HFFc6 (cell line): Measurements from ENCODE around the gene TMEM97. TPM values are rescaled to one million over a fixed set of nuclear protein-coding genes. Genes with fewer than 3 reads are reported as not detected.

Source experiments
- DNase-seq: peaks from one replicate; pipeline ENCODE4 v3.0.0-alpha.2; 2018
- H3K27ac Mint-ChIP-seq: 2 replicates; pipeline ENCODE4 v1.8.0; 2020; ENCODE audit warnings: mild to moderate bottlenecking, mixed read lengths
- H3K27me3 Mint-ChIP-seq: 2 replicates; pipeline ENCODE4 v1.8.0; 2021; ENCODE audit warnings: mild to moderate bottlenecking, moderate library complexity, mixed read lengths; ENCODE audit not compliant: insufficient read depth
- H3K36me3 Mint-ChIP-seq: 2 replicates; pipeline ENCODE4 v1.8.0; 2021; ENCODE audit warnings: low read depth, mixed read lengths
- H3K4me1 Mint-ChIP-seq: 2 replicates; pipeline ENCODE4 v1.8.0; 2020; ENCODE audit warnings: low read depth, mixed read lengths
- H3K4me3 Mint-ChIP-seq: 2 replicates; pipeline ENCODE4 v1.8.0; 2020; ENCODE audit warnings: mild to moderate bottlenecking, moderate library complexity, mixed read lengths
- H3K9me3 Mint-ChIP-seq: 2 replicates; pipeline ENCODE4 v1.8.0; 2020; ENCODE audit warnings: mild to moderate bottlenecking, mixed read lengths
- CTCF ChIP-seq: fragments of 200-600 bp; sonication (generic); IDR thresholded peaks from 2 replicates; pipeline ENCODE4 v1.5.0; 2021; ENCODE audit warnings: antibody characterized with exemption, mild to moderate bottlenecking
- total RNA-seq, 6 experiments: library from RNA; stranded (reverse); fragmentation: NEBNext Ultra II Directional; extraction: Animal tissue kit (Norgen Biotek cat#: 25700); gene quantifications; 2 replicates in 1 of 6; 3 replicates in 5 of 6; pipeline ENCODE4 v1.2.3, GENCODE V29; 2021

Gene TMEM97
- total RNA-seq, 6 experiments from 2014 or later: 17.6 to 29.5 (median 24.1) TPM

DNA sequence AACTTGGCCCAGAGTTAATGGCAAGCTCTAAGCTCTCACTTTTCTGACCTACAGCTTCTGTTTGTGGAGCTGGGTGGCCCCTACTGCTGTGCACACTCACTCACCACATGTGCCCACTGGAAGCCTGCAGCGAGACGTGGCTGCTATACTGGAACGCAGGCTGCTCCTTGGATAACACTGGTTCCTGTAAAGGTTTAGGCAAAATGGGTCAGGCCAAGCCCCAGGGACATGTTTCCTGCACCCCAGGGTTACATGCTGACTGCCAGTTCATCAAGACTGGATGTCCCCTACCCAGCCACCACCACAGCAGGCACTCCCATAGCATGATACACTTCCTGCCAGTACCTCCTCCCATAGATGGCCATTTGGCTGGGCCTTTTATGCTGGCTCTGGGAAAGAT lies 30.0 kb downstream of the TMEM97 start:
- H3K27ac Mint-ChIP-seq: peak overlapping the region; percentile 52; the same call in 1 of the 2 replicates
- peaks cover 4% of the 10 kb centered on the region for H3K27me3 Mint-ChIP-seq
- H3K36me3 Mint-ChIP-seq: peaks cover 50% of the 10 kb centered on the region
- H3K9me3 Mint-ChIP-seq: no peaks in the 10 kb centered on the region
- no peak overlapping the region for H3K4me3 Mint-ChIP-seq
- no peak for TF ChIP-seq CTCF
- DNase-seq: no peak
- H3K4me1 Mint-ChIP-seq: peaks cover 34% of the 10 kb centered on the region

DNA sequence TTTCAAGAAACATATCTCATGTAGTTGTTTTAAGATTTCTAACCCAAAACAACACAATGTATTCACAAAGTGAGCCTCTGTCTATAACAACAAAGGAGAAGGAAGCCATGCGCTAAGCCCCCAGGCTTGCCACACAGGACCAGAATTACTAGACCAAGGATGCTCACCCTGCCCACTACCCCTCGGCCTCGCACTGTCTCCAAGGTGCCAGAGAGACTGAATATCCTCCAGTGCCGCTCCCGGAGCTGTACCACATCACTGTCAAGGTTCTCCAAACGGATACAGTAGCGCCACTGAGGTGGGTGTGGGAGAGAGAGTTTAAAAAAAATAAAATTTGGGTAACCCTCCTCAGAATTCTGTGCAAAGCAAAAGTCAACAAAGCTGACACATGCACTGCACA lies 31.3 kb downstream of the TMEM97 start:
- peaks cover 54% of the 10 kb centered on the region for H3K36me3 Mint-ChIP-seq
- peaks cover 30% of the 10 kb centered on the region for H3K4me1 Mint-ChIP-seq
- TF ChIP-seq CTCF: no peak
- H3K27me3 Mint-ChIP-seq: no peaks in the 10 kb centered on the region; the same call in none of the 2 replicates
- DNase-seq: no peak
- no peak overlapping the region for H3K4me3 Mint-ChIP-seq
- H3K9me3 Mint-ChIP-seq: no peaks in the 10 kb centered on the region
- no peak overlapping the region for H3K27ac Mint-ChIP-seq

DNA sequence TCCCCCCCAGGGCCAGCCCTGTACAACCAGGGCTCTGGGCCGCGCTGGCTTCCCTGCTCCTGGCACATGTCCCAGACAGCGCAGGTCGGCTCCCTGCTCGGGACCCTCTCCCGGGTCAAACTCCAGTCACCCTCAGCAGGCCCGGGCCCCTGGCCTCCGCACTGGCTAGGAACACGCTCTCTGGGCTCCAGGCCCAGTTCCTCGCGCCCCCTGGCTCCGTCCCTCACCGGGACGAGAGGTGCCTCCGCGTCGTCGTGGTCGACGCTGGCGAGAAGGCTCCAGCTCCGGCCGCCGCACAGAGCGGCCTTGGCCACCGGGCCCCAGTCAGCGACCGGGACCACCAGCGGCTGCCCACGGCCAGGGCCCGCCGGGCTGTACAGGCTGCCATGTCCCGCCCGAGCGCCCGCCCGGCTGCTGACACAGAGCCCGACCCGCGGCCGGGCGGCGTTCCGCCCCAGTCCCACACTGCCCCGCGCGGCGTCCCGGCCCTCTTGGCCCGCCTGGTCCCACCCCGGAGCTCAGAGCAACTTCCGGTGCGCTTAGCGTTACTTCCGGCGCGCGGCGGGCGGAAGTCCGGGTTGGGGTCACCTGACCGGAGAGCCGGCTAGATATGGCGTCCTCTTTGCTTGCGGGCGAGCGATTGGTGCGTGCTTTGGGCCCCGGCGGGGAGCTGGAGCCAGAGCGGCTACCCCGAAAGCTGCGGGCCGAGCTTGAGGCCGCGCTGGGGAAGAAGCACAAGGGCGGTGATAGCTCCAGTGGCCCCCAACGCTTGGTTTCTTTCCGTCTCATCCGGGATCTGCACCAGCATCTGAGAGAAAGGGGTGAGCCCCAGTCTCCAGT lies 38.3 kb downstream of the TMEM97 start, which contains the start of gene POLDIP2:
Gene POLDIP2 (minus strand): TSS at position 467 of the 840 bp plus-strand sequence. CDS start 79 bp downstream, at position 388.
- Mint-ChIP-seq H3K4me3 (peak within 1 kb of the TSS; percentile 99), H3K27ac (peak within 1 kb of the TSS; percentile 92), H3K4me1 (peaks cover 23% of the 10 kb centered on the region), H3K36me3 (peaks cover 31% of the 10 kb centered on the region; the same call in 1 of the 2 replicates), H3K27me3 (no peaks in the 10 kb centered on the region), H3K9me3 (no peaks in the 10 kb centered on the region)
- DNase-seq: peak; percentile 91
- peak; percentile 31; the same call in 1 of the 2 replicates for TF ChIP-seq CTCF

DNA sequence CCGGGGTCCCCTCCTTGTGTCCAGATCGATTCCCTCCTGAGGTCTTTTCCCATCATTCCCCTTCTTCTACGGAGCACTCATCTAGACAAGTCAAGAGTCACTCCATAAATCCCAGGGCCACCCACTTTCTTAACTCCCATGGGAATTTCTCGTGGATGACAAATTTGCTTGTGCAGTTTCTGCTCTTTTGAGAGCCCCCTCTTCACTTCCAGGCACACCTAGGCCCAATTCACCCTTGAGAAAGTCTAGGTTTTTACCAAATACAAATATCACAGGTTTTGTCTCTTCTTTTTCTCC lies 38.8 kb downstream of the TMEM97 start:
- H3K27me3 Mint-ChIP-seq: no peaks in the 10 kb centered on the region
- peak overlapping the region; percentile 92 for H3K27ac Mint-ChIP-seq

GRCh38 chr17:28363186-28363585 lies 44.2 kb downstream of the TMEM97 start:
- H3K27me3 Mint-ChIP-seq: no peaks in the 10 kb centered on the region
- no peak overlapping the region for H3K27ac Mint-ChIP-seq
- H3K4me1 Mint-ChIP-seq: peaks cover 5% of the 10 kb centered on the region
- DNase-seq: no peak
- H3K36me3 Mint-ChIP-seq: peaks cover 12% of the 10 kb centered on the region; the same call in 1 of the 2 replicates
- H3K9me3 Mint-ChIP-seq: no peaks in the 10 kb centered on the region
- no peak for TF ChIP-seq CTCF
- no peak overlapping the region for H3K4me3 Mint-ChIP-seq

More for the DNA sequence above, 38.8 kb downstream of the TMEM97 start:
- no peaks in the 10 kb centered on the region for H3K9me3 Mint-ChIP-seq
- TF ChIP-seq CTCF: no peak
- H3K36me3 Mint-ChIP-seq: peaks cover 31% of the 10 kb centered on the region; the same call in 1 of the 2 replicates
- H3K4me1 Mint-ChIP-seq: peaks cover 23% of the 10 kb centered on the region
- DNase-seq: no peak
- peak overlapping the region; percentile 99 for H3K4me3 Mint-ChIP-seq
